Brain pericyte (primary cell): Measurements from ENCODE around the gene NMNAT3.

Experiments used
- DNase-seq: peaks from one replicate; pipeline ENCODE4 v3.0.0-alpha.2; 2012; ENCODE audit warnings: low read depth, low spot score

NMNAT3 gene

DNA sequence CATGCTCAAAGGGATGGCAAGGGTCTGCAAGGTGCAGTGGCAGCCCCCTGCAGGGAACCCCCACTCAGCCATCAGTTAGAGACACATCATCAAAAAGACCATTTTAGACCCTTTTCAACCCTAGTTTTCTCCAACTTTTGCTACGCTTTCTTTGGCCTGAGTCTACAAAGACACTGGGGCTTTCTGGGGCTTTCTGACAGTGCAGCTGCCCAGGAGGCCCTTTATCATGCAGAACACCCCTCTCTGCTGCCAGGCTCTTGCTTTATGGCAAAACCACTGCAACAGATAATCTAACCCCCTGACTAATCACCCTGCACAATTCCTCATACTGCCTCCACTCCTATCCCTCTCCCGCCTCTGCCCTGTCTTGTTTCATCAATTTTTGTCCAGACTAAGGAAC lies 2.4 kb downstream of the NMNAT3 start:
- DNase-seq: no peak

DNA sequence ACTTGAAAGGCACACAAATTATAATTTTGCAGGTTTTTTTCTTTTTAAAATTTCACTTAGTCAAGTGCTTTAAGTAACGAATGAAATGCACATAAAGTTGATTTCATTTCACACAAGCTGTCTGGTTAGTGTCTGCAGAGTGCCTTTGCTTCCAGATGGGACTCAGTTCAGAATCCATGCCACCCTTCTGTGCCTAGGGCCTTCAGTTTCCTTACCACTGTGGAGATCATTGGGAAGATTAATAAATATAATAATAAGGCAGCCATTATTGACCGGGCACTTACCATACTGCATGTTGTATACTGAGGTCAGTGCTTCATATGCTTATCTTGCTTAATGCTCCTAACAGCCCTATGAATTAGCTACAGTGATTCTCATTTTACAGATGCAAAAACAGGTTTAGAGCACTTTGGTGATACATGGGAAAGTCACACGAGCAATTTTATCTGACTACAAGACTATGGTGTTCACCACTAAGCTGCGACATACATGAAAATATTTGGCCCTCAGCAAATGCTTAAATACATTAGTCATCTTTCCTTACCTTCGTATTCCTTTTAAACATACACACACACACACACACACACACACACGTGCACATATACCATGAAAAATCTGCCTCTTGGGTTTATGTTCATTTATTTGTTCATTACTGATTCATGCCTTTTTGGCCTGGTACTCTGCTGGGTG lies 3.1 kb downstream of the NMNAT3 start:
- no peak for DNase-seq

DNA sequence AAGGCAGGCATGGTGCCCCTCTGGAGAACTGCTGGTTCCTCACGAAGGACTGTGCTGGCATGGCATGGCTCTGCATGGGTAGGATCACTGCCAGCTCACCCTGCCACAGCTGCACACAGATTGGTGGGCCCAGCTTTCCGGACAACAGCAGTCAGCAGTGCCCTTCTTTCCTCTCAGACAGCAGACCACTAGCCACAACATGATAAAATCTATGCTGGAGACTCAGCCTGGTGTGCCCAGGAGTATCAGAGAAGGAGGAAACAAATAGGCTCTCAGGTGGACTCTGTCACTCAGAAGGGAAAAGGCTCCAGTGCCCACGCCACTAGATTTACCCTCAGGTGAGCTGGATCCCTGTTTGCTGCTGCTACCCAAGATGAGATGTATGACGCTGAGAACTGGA lies 4.9 kb downstream of the NMNAT3 start:
- DNase-seq: no peak

DNA sequence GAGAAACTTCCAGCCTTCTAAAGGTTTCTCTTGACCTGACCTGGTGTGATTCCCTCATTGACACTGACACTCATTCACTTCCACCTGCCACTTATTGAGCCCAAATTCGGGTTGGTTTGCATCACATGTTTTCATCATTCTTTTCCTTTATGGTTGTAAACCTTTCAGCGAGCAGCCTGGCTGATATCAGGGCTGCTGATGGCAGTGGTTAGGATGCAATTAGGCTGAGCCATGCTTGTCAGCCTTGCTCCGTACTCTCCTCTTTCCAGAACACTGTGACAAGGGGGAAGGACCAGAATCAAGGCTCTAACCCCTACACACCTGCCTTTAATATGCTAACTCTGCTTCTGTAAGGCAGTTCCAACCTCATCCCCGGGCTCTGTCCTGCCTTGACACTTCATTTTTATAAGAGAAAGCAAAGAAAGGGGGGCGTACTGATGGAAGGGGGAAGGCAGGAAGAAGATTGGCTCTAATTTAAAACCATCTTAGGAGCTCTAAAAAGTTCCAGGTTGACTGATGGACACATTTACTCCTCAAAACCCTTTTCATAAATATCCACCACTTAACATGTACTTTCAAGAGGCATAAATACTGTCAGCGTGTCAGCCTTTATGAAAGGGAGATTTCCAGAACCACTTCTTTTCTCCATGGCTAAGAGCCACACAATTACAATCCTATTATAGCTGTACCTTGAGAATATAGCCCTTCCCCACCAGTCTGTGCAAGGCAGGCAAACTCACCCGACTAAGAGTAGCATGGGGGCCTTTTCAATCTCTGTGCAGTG lies 5.7 kb downstream of the NMNAT3 start:
- DNase-seq: no peak

DNA sequence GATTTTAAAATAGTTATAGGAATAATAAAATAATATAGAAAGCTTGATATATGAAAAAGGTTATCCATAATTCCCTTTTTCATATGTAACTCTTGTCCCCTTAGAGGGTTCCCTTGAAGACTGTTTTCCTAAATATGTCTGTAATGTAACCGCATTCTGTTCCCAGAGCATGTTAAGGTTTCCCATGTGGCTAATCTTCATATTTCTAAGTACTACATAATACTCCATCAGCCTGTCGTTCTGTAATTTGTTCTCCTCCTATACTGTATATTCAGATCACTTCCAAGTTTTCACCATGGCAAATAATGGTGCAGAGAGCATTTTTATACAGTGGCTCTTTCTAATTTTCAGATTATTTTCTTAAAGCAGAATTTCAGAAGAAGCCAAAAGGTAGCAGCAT lies 6.7 kb downstream of the NMNAT3 start:
- no peak for DNase-seq

DNA sequence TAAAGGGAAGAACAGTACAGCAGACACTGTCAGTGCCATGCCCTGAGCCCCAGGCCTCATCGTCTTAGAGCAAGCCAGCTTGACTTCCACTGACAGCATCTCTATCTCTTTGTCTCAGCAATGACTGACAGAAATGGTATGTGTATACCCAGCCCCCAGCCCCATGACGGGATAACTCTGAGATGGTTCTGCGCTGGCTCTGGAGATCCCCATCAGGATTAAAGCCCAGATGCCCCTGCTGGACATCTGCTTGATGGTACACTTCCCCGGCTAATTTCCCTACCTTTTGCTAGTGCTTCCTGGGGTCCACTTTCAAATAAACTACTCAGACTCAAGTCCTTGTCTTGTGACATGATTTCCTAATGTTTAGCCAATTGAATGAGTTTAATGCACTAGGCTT lies 7.6 kb downstream of the NMNAT3 start:
- no peak for DNase-seq

DNA sequence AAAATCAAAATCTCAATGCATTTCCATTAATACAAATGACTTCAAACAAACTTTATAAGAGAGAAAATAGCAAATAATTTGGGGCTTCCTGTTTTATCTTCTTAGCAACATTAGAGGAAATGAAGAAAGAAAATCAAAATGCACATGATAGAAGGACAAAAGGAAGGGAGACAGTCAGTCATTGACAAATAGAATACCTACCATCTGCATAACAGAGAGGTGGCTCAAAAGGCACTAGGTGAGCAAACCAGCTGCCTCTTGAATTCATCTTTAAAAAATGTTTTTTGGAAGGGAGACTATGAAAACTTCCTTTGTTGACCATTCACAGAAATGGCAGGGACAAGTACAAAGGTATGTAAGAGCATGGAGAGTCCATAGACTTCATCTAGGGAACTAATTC lies 9.4 kb downstream of the NMNAT3 start:
- DNase-seq: no peak

DNA sequence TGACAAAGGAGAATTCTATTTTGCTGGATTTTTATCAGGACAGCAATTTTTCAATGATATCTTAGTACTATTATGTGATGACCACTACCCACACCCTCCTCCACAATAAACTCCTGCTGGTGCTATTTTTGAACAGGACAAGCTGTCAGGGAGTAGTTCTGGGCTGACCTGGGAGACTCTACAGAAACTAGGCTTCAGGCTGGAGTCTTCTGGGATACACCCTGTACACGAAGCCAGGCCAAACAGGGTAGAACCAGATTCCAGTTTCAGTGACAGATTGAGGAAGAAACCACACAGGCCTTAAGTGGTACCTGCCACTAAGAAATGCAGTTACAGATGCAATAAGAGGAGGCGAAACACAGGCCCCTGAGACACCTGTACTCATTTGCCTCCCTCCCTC lies 12.8 kb downstream of the NMNAT3 start:
- no peak for DNase-seq

DNA sequence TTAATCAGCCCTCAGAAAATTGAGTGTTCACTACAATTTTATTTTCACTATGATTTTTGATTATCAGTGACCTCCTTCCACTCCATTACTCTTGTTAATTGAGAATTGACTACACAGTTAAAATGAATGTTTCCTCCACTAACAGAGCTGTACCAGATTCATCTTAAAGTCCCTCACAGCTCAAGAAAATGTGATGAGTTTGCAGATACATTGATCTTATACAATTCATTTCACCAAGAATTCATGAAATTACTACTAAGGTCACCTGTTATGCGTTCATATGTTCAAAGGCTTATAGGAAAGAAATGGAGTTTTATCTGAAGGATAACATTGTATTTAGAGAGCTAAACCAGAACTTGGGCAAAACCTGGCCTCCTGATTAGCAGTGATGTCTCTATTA lies 17.5 kb downstream of the NMNAT3 start:
- no peak for DNase-seq

DNA sequence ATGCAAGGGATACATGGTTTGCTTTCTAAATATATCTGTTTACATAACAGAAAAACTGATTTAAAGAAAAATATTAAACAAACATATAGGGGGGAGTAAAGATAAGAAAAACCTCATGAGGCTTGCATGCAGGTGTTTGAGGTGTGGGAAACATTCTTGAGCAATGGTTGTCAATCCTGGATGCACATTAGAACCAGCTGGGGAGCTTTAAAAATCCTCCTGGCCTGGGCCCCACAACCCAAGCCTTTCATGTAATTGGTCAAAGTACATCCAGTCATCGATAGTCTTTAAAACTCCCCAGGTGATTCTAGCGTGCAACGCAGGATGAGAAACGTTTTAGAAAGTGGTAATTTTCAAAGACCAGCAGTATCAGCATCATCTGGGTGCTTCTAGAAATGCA lies 18.3 kb downstream of the NMNAT3 start:
- DNase-seq: no peak

DNA sequence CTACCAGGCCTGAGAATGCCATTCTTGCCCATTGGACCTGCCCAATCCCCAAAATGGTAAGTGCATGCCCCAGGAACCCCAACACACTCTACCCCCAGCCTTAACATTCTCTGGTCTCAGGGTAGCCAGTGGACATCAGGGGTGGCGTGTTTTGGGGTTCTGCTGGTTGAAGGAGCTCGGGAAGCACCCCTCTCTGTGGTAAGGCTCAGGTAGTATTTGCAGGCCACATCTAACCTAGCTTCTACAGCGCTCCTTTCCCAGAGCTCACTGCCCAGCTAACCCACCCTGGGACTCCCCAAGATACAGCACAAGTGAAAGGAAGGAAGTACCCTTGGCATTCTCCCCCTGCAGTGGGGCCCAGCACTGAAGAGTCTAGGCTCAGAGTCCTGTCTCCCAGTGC lies 19.8 kb downstream of the NMNAT3 start:
- DNase-seq: no peak

DNA sequence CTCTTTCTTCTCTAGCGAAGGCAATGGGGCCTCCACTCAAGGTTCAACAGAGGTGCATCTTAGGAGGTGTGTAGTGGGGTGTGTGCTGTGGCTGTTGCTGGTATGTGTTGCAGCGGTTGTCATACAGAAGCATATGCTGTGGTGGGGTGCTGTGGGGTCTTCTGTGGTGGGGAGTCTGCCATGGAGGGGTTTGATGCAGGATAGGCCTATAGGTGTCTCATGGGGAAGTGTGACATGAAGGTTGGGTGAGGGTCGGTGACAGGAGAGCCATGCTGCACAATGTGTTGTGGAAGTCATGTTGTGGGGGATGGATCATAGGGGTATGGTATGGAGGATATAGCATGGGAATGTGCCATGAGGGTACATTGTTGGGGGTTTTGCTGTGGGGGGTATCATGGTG lies 20.3 kb downstream of the NMNAT3 start:
- DNase-seq: no peak

DNA sequence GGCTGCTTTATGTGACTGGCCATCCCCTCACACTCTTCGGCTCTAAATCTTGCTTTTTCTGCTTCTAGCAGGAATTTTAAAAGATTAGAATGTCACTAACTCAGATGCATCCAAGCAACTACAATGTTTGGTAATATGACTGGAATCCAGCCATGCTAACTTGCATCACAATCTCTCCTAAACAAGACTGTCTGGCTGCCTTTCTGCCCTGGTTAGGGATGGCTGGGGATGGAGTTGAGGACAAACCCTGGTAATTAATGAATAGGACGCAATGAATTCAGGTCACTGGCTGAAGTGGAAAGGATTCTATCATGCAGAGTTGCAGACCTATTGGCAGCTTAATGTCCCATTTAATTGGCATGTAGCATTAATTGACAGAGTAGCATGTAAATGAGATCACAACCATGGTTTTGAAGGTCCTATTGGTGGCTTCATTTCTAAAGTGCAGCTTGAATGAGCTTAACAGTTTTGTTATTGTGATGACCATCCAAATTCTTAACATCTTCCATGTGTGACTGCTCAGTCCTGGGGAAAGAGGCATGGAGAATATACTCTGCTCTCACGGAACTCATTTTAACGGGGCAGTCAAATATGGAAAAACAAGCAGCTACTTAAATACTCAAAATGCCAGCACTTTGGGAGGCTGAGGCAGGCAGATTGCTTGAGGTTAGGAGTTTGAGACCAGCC lies 21.7 kb downstream of the NMNAT3 start:
- no peak for DNase-seq

DNA sequence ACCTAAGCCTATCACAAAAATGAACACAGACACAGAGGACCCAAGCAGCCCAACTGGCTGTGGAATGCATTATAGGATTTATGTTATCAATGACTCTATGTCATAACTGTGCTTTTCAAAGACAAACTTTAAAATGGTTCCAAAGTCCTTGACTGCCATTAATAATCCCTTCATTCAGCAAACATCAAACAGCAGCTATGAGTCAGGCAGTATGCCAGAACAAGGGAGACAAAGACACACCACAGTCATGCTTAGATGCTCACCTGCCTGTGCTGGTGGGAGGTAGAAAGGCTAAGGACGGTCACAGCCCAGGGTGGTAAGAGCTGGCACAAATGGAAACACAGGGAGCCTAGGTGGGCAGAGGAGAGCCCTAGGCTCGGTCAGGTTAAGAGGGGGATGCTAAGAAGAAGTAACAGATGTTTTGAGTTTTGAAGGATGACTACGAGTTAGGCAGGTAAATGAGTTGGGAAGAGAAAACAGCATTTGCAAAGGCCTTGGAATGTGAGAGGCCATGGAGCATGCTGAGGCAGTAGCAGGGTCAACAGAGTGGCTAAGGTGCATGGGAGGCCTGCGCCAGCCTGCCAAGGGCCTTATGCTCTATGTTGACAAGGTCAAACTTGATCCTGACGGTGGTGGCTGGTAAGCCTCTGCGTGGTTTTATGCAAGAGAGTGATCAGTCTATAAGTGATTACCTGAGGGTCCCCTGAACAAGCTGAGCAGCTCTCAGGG lies 23.0 kb downstream of the NMNAT3 start:
- no peak for DNase-seq

DNA sequence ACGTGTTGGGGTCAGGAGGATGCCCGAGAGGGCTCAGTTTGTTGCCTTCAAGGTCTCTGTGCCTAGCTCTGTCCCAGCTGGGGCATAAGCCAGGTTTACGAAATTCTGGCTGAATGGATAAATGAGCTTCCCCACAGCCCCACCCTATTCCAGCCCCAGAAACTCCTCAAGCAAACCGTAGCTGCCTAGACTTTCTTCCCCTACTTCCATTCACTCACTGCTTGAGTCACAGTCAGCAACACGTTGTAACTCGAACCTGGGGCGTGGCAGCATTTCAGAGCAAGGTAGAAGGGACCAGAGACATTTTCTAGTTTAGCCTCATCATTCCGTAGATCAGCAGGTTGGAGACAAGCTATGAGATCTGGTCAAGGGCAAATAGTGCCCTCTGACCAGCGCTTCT lies 24.2 kb downstream of the NMNAT3 start:
- DNase-seq: no peak

DNA sequence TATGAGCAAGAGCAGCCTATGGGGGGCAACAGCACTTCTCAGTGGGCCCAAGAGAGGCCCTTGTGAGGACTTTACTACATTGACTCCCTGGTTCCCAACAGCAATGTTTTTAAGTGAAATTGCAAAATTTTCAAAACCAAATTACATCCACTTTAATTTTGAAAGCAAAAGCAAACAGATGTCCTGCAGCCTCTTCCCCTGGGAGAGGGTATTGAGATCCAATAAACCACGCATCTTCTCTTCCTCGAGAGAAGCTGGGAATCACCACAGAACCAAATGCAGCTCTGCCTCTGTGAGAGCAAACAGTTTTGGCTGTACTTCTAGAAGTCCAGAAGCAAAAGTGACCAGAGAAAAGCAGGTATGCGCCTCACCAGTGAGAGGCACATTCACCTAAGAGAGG lies 25.2 kb downstream of the NMNAT3 start:
- no peak for DNase-seq

DNA sequence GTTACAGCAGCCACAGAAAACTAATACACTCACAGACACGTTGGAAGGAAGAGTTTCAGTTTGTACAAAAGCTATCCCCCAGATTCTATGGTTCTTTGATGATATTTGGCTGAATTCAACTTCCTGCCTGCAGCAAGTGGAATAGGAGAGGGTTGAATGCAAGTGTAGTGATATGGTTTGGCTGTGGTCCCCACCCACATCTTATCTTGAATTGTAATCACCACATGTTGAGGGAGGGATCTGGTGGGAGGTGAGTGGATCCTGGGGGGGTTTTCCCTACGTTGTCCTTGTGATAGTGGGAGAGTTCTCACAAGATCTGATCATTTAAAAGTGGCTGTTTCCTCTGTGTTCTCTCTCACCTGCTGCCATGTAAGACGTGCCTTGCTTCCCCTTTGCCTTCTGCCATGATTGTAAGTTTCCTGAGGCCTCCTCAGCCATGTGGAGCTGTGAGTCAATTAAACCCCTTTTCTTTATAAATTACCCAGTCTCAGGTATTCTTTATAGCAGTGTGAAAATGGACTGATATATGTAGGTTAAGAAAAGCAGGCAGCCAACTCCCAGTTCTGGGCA lies 29.8 kb downstream of the NMNAT3 start:
- no peak for DNase-seq

DNA sequence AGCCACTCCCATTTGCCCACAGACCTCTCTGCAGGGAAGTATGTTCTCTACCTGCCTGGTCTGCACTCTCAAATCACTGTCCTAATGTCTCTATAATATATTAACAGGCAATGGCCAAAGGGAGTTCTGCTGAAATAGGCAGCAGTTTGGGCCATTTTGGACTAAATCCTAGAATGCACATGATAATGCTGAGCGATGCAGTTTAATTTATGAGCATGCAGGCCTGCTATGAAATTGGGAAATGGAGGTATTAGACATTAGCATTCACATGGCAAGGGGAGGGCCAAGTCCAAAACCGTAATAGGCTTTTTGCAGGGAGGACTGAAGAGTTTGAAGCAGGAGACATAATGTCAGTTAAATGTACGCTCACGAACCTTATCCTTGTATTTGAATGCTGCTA lies 31.3 kb downstream of the NMNAT3 start:
- no peak for DNase-seq

DNA sequence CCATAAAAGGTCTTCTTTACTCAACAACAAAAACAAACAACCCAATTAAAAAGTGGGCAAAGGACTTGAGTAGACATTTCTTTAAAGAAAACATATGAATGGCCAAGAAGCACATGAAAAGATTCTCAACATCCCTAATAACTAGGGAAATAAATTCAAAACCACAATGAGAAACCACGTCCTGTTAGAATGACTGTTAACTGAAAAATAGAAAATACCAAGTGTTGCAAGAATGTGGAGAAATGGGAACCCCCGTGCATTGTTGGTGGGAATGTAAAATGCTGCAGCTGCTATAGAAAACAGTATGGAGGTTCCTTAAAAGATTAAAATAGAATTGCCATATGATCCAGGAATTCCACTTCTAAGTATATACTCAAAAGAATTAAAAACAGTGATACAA lies 34.8 kb downstream of the NMNAT3 start:
- no peak for DNase-seq

DNA sequence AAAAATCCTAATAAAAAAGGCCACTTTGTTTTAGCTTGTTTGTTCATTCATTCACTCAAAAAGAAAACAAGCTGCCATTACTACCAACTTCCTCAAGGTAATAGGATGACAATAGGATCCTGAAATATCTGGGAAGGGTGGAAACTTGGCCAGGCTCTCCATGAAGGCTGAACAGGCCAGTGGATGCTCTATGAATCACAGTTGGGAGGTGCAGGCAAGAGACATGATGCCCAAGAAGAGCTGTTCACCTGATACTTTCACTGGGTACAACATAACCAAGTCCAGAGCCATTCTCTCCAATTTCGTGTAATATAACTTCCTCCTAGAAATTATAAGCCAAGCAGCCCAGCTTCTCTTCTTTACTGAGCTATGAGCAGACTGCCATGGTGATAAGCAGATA lies 37.3 kb downstream of the NMNAT3 start:
- no peak for DNase-seq

DNA sequence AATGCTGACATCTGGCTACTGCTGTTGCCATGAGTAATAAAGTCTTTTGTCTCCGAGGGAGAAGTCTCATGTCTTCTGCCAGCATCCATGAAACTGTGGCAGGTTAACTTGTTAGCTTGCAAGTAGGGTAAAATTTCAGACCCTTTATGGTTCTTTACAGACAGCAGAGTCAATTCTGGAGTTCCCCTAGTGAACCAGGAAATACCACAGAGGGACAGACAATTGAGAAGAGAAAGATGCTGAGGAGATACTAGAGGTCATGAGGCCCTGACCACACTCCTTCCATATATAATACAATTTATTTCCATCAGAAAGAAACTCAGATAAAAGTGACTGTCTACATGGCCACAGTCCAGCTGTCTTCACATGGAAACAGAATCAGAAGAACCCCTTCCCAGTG lies 38.1 kb downstream of the NMNAT3 start:
- no peak for DNase-seq

DNA sequence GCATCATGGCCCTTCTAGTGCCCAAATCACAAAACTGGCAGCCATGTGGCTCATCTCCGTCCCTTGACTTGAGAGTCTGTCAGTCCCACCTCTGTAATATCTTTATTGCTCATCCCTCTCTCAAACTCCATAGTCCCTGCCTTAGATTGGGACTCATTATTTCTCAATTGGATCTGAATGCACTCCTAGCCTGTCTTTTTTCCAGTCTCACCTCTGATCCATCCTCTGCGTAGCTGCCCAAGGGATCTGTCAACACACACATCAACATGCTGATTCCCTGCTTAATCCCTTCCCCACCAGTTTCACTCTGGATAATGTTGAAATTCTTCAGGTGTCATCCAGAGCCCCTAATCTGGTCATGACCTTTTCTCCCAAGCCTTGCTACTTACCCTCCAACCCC lies 39.3 kb downstream of the NMNAT3 start:
- no peak for DNase-seq
